ENCODE results near the gene CLIP2.
"Not testable (repeated sequence)": the region's sequence is repeated elsewhere in the genome, so short reads cannot be mapped to it uniquely, and the experiment has no call there.

DNA sequence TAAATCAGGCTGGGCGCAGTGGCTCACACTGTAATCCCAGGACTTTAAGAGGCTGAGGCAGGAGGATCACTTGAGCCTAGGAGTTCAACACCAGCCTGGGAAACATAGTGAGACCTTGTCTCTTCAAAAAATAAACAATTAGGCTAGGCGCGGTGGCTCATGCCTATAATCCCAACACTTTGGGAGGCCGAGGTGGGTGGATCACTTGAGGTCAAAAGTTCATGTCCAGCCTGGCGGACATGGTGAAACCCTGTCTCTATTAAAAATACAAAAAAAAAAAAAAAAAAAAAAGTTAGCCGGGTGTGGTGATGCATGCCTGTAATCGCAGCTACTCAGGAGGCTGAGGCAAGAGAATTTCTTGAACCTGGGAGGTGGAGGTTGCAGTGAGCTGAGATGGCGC lies 95.6 kb downstream of the CLIP2 start:
- TF ChIP-seq, protein P1, sequence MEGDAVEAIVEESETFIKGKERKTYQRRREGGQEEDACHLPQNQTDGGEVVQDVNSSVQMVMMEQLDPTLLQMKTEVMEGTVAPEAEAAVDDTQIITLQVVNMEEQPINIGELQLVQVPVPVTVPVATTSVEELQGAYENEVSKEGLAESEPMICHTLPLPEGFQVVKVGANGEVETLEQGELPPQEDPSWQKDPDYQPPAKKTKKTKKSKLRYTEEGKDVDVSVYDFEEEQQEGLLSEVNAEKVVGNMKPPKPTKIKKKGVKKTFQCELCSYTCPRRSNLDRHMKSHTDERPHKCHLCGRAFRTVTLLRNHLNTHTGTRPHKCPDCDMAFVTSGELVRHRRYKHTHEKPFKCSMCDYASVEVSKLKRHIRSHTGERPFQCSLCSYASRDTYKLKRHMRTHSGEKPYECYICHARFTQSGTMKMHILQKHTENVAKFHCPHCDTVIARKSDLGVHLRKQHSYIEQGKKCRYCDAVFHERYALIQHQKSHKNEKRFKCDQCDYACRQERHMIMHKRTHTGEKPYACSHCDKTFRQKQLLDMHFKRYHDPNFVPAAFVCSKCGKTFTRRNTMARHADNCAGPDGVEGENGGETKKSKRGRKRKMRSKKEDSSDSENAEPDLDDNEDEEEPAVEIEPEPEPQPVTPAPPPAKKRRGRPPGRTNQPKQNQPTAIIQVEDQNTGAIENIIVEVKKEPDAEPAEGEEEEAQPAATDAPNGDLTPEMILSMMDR (conservative IDR thresholded peaks at IDR 0.05; ENCODE audit: low read depth, low read length), result not testable (repeated sequence)
- TF ChIP-seq EZH2 (IDR thresholded peaks at IDR 0.05; ENCODE audit: low read length, unreplicated experiment); EZH2phosphoT487 (IDR thresholded peaks at IDR 0.05; ENCODE audit: borderline replicate concordance, low read length): not testable (repeated sequence)

Data from PC-3 (cell line).